Measurements from ENCODE around the gene ARID1B.

ARID1B gene

GRCh38 chr6:157077251-157077650 is 300.1 kb downstream of the ARID1B start:
- Mint-ChIP-seq H3K9me3 (no peaks in the 10 kb centered on the region), H3K4me3 (no peak overlapping the region), H3K27ac (no peak overlapping the region), H3K36me3 (no peaks in the 10 kb centered on the region), H3K4me1 (peaks cover 42% of the 10 kb centered on the region)
- no peak for DNase-seq (ENCODE audit: low spot score in 2 of 2)
- no peak for ATAC-seq

- no peak overlapping the region for H3K27ac Mint-ChIP-seq
- H3K36me3 Mint-ChIP-seq: no peaks in the 10 kb centered on the region
- ATAC-seq: no peak
- no peak overlapping the region for H3K4me3 Mint-ChIP-seq
- H3K9me3 Mint-ChIP-seq: no peaks in the 10 kb centered on the region
- DNase-seq (ENCODE audit: low spot score in 2 of 2): no peak
- peaks cover 42% of the 10 kb centered on the region for H3K4me1 Mint-ChIP-seq
These were observed 301.1 kb downstream of the ARID1B start for GRCh38 chr6:157078326-157078725.

GRCh38 chr6:157079277-157079676 is 302.1 kb downstream of the ARID1B start:
- no peak for DNase-seq (ENCODE audit: low spot score in 2 of 2)
- no peak overlapping the region for H3K27ac Mint-ChIP-seq
- peaks cover 37% of the 10 kb centered on the region for H3K4me1 Mint-ChIP-seq
- H3K9me3 Mint-ChIP-seq: no peaks in the 10 kb centered on the region
- ATAC-seq: no peak
- no peak overlapping the region for H3K4me3 Mint-ChIP-seq
- no peaks in the 10 kb centered on the region for H3K36me3 Mint-ChIP-seq

- DNase-seq (ENCODE audit: low spot score in 2 of 2) (no peak), ATAC-seq (no peak)
- no peaks in the 10 kb centered on the region for H3K9me3 Mint-ChIP-seq
- H3K27ac Mint-ChIP-seq: no peak overlapping the region
- peaks cover under 1% of the 10 kb centered on the region for H3K36me3 Mint-ChIP-seq
- peaks cover 32% of the 10 kb centered on the region for H3K4me1 Mint-ChIP-seq
- H3K4me3 Mint-ChIP-seq: no peak overlapping the region
These were observed 302.6 kb downstream of the ARID1B start for GRCh38 chr6:157079771-157080170.

GRCh38 chr6:157080986-157081391 is 303.8 kb downstream of the ARID1B start:
- DNase-seq (ENCODE audit: low spot score in 2 of 2) (no peak), ATAC-seq (no peak)
- Mint-ChIP-seq H3K27ac (no peak overlapping the region), H3K36me3 (peaks cover 11% of the 10 kb centered on the region), H3K9me3 (no peaks in the 10 kb centered on the region), H3K4me3 (no peak overlapping the region), H3K4me1 (peaks cover 22% of the 10 kb centered on the region)

GRCh38 chr6:157083343-157083742 is 306.2 kb downstream of the ARID1B start:
- no peak for ATAC-seq
- peaks cover 17% of the 10 kb centered on the region for H3K36me3 Mint-ChIP-seq

GRCh38 chr6:157086632-157087031 is 309.5 kb downstream of the ARID1B start:
- H3K4me3 Mint-ChIP-seq: no peak overlapping the region
- DNase-seq (ENCODE audit: low spot score in 2 of 2) (no peak), ATAC-seq (no peak)
- H3K4me1 Mint-ChIP-seq: peaks cover 23% of the 10 kb centered on the region
- no peak overlapping the region for H3K27ac Mint-ChIP-seq
- peaks cover 17% of the 10 kb centered on the region for H3K36me3 Mint-ChIP-seq
- no peaks in the 10 kb centered on the region for H3K9me3 Mint-ChIP-seq

More at GRCh38 chr6:157083343-157083742, 306.2 kb downstream of the ARID1B start:
- peaks cover 13% of the 10 kb centered on the region for H3K4me1 Mint-ChIP-seq
- H3K4me3 Mint-ChIP-seq: no peak overlapping the region
- no peak for DNase-seq (ENCODE audit: low spot score in 2 of 2)
- no peaks in the 10 kb centered on the region for H3K9me3 Mint-ChIP-seq
- no peak overlapping the region for H3K27ac Mint-ChIP-seq

GRCh38 chr6:157087974-157088373 is 310.8 kb downstream of the ARID1B start:
- H3K4me3 Mint-ChIP-seq: no peak overlapping the region
- ATAC-seq: no peak
- H3K9me3 Mint-ChIP-seq: no peaks in the 10 kb centered on the region
- DNase-seq (ENCODE audit: low spot score in 2 of 2): no peak
- peaks cover 22% of the 10 kb centered on the region for H3K4me1 Mint-ChIP-seq
- no peak overlapping the region for H3K27ac Mint-ChIP-seq
- peaks cover 17% of the 10 kb centered on the region for H3K36me3 Mint-ChIP-seq

- no peak for DNase-seq (ENCODE audit: low spot score in 2 of 2)
- peaks cover 17% of the 10 kb centered on the region for H3K36me3 Mint-ChIP-seq
These were observed 311.7 kb downstream of the ARID1B start for GRCh38 chr6:157088841-157089240.

GRCh38 chr6:157089258-157089657 is 312.1 kb downstream of the ARID1B start:
- H3K9me3 Mint-ChIP-seq: no peaks in the 10 kb centered on the region
- DNase-seq (ENCODE audit: low spot score in 2 of 2) (no peak), ATAC-seq (no peak)
- peaks cover 30% of the 10 kb centered on the region for H3K4me1 Mint-ChIP-seq
- H3K27ac Mint-ChIP-seq: peak overlapping the region; percentile 71
- peaks cover 17% of the 10 kb centered on the region for H3K36me3 Mint-ChIP-seq
- no peak overlapping the region for H3K4me3 Mint-ChIP-seq

More at GRCh38 chr6:157088841-157089240, 311.7 kb downstream of the ARID1B start:
- H3K4me1 Mint-ChIP-seq: peaks cover 26% of the 10 kb centered on the region
- H3K27ac Mint-ChIP-seq: peak overlapping the region; percentile 71
- ATAC-seq: no peak
- H3K9me3 Mint-ChIP-seq: no peaks in the 10 kb centered on the region
- no peak overlapping the region for H3K4me3 Mint-ChIP-seq

- ATAC-seq: no peak
- Mint-ChIP-seq H3K36me3 (peaks cover 15% of the 10 kb centered on the region), H3K9me3 (no peaks in the 10 kb centered on the region), H3K4me3 (no peak overlapping the region), H3K4me1 (peaks cover 36% of the 10 kb centered on the region), H3K27ac (peak overlapping the region; percentile 71)
- DNase-seq (ENCODE audit: low spot score in 2 of 2): no peak
These were observed 312.7 kb downstream of the ARID1B start for GRCh38 chr6:157089851-157090250.

GRCh38 chr6:157090736-157091135 is 313.6 kb downstream of the ARID1B start:
- no peak overlapping the region for H3K4me3 Mint-ChIP-seq
- H3K36me3 Mint-ChIP-seq: peaks cover 6% of the 10 kb centered on the region
- DNase-seq (ENCODE audit: low spot score in 2 of 2) (no peak), ATAC-seq (no peak)
- H3K27ac Mint-ChIP-seq: no peak overlapping the region
- H3K4me1 Mint-ChIP-seq: peaks cover 38% of the 10 kb centered on the region
- no peaks in the 10 kb centered on the region for H3K9me3 Mint-ChIP-seq

GRCh38 chr6:157091243-157091642 is 314.1 kb downstream of the ARID1B start:
- H3K4me3 Mint-ChIP-seq: no peak overlapping the region
- peaks cover 41% of the 10 kb centered on the region for H3K4me1 Mint-ChIP-seq
- ATAC-seq (no peak), DNase-seq (ENCODE audit: low spot score in 2 of 2) (no peak)
- H3K27ac Mint-ChIP-seq: no peak overlapping the region
- peaks cover 9% of the 10 kb centered on the region for H3K36me3 Mint-ChIP-seq
- H3K9me3 Mint-ChIP-seq: no peaks in the 10 kb centered on the region

- no peaks in the 10 kb centered on the region for H3K9me3 Mint-ChIP-seq
- no peak overlapping the region for H3K4me3 Mint-ChIP-seq
- ATAC-seq: no peak
- peaks cover 39% of the 10 kb centered on the region for H3K4me1 Mint-ChIP-seq
- peaks cover 7% of the 10 kb centered on the region for H3K36me3 Mint-ChIP-seq
- no peak overlapping the region for H3K27ac Mint-ChIP-seq
- DNase-seq (ENCODE audit: low spot score in 2 of 2): no peak
These were observed 314.8 kb downstream of the ARID1B start for GRCh38 chr6:157091856-157092460.

GRCh38 chr6:157092736-157093135 is 315.6 kb downstream of the ARID1B start:
- Mint-ChIP-seq H3K4me3 (no peak overlapping the region), H3K4me1 (peaks cover 37% of the 10 kb centered on the region), H3K9me3 (no peaks in the 10 kb centered on the region), H3K36me3 (peaks cover 7% of the 10 kb centered on the region), H3K27ac (no peak overlapping the region)
- DNase-seq (ENCODE audit: low spot score in 2 of 2) (no peak), ATAC-seq (no peak)

- H3K4me3 Mint-ChIP-seq: no peak overlapping the region
- peak overlapping the region; percentile 38 for H3K27ac Mint-ChIP-seq
- peaks cover 7% of the 10 kb centered on the region for H3K36me3 Mint-ChIP-seq
- DNase-seq (ENCODE audit: low spot score in 2 of 2) (no peak), ATAC-seq (no peak)
- H3K4me1 Mint-ChIP-seq: peaks cover 39% of the 10 kb centered on the region
- H3K9me3 Mint-ChIP-seq: no peaks in the 10 kb centered on the region
These were observed 316.4 kb downstream of the ARID1B start for GRCh38 chr6:157093536-157093935.

All from stimulated activated effector memory CD8-positive, alpha-beta T cell treated with anti-CD3 and anti-CD28 coated beads, Interleukin-12 subunit alpha, Interleukin-12 subunit beta, amount 100 ng/mL, for 72 hours (primary cell).